GM12878 (cell line): ENCODE data around the gene SASH3. TPM values are rescaled to one million over a fixed set of nuclear protein-coding genes. Genes with fewer than 3 reads are reported as not detected.

ENCODE experiments used
- ATF7 ChIP-seq: fragments of 450-650 bp; IDR thresholded peaks from 2 replicates; pipeline ENCODE4 v1.6.1; 2016; ENCODE audit warnings: low read depth, mild to moderate bottlenecking
- NBN ChIP-seq: fragments of 450-650 bp; IDR thresholded peaks from 2 replicates; pipeline ENCODE4 v1.6.1; 2016
- ZNF592 ChIP-seq: fragments of 450-650 bp; IDR thresholded peaks from 2 replicates; pipeline ENCODE4 v1.6.1; 2017; ENCODE audit warnings: mild to moderate bottlenecking, moderate library complexity
- polyA plus RNA-seq, 11 experiments: library from polyadenylated mRNA; depleted of rRNA in 4 of 11; unstranded in 6 of 11; stranded (reverse) in 5 of 11; fragments of >200 nt; fragmentation: Nextera tagmentation in 4 of 11; fragmentation: Illumina TruSeq in 1 of 11; extraction: Ambion mirVana in 4 of 11; extraction: Trizol in 1 of 11; gene quantifications; 1 replicate in 1 of 11; 2 replicates in 10 of 11; pipeline versions ENCODE4 v1.2.1 to v1.2.3, GENCODE V29; 2011 to 2016; ENCODE audit warnings: inconsistent platforms in 2 of 11, missing spikeins in 2 of 11, low read depth in 1 of 11
- small RNA-seq: library from RNA; depleted of rRNA; stranded (forward); fragments of <200 nt; gene quantifications from one replicate; pipeline ENCODE3, GENCODE V24; 2014
- total RNA-seq, 4 experiments: library from RNA; depleted of rRNA in 3 of 4; stranded (reverse); fragments of >200 nt in 3 of 4; fragmentation: Illumina TruSeq in 1 of 4; extraction: Trizol in 1 of 4; gene quantifications; 2 replicates each; pipeline versions ENCODE4 v1.2.1 to v1.2.3, GENCODE V29; 2013 to 2021

SASH3 gene
- total and polyA plus RNA-seq, 10 of the 15 experiments (the other 5 are each of a cell fraction or from before 2014, with no cell fraction given) = 23.1 to 233 (median 160) TPM

GRCh38 chrX:129843459-129844306 lies 63.9 kb downstream of the SASH3 start, which contains the start of gene ZDHHC9 (continued):
- 0 out of 2 replicates have a peak, but pooled peaks have one; percentile 16 for TF ChIP-seq NBN
- TF ChIP-seq ATF7 = peak; percentile 48
- TF ChIP-seq ZNF592 = no peak

Small RNA genes within 50 kb of the gene (small RNA-seq; reads per million reads assigned to genes)
- not detected for gene RF00017

Other genes with a start within 250 kb of the SASH3 start
- 1.7 and 2.2 TPM in 2 replicates for gene OCRL, start 239.7 kb upstream of the SASH3 start, total RNA-seq (2014; rRNA removed)
- gene OCRL, start 239.7 kb upstream of the SASH3 start, total RNA-seq (2014; rRNA removed; fragmentation: Illumina TruSeq; extraction: Trizol) = 2.9 and 3.0 TPM in 2 replicates
- 3.1 and 3.6 TPM in 2 replicates for gene OCRL, start 239.7 kb upstream of the SASH3 start, total RNA-seq (2021)
- 4.4 and 5.0 TPM in 2 replicates for gene OCRL, start 239.7 kb upstream of the SASH3 start, polyA plus RNA-seq (2011; rRNA removed)
- gene OCRL, start 239.7 kb upstream of the SASH3 start, polyA plus RNA-seq (2014; fragmentation: Illumina TruSeq; extraction: Trizol) = 4.2 and 5.4 TPM in 2 replicates
- under 1 TPM; 0.53 to 0.73 TPM for gene OCRL, start 239.7 kb upstream of the SASH3 start, polyA plus RNA-seq (2014; fragmentation: Nextera tagmentation; extraction: Ambion mirVana)
- 3.0 and 3.1 TPM in 2 replicates for gene OCRL, start 239.7 kb upstream of the SASH3 start, polyA plus RNA-seq (2014; rRNA removed)
- gene OCRL, start 239.7 kb upstream of the SASH3 start, polyA plus RNA-seq (2016; fragmentation: Nextera tagmentation; extraction: Ambion mirVana) = 1 to 10 TPM; 1.2 to 1.3 TPM
- gene APLN, start 125.0 kb upstream of the SASH3 start, total RNA-seq (2014; rRNA removed) = not detected in 2 replicates
- gene APLN, start 125.0 kb upstream of the SASH3 start, total RNA-seq (2014; rRNA removed; fragmentation: Illumina TruSeq; extraction: Trizol) = not detected in 2 replicates
- gene APLN, start 125.0 kb upstream of the SASH3 start, total RNA-seq (2021) = not detected in 2 replicates
- 0.31 and 0.33 TPM in 2 replicates for gene APLN, start 125.0 kb upstream of the SASH3 start, polyA plus RNA-seq (2011; rRNA removed)
- gene APLN, start 125.0 kb upstream of the SASH3 start, polyA plus RNA-seq (2014; fragmentation: Illumina TruSeq; extraction: Trizol) = not detected in 2 replicates
- not detected for gene APLN, start 125.0 kb upstream of the SASH3 start, polyA plus RNA-seq (2014; fragmentation: Nextera tagmentation; extraction: Ambion mirVana)
- gene APLN, start 125.0 kb upstream of the SASH3 start, polyA plus RNA-seq (2014; rRNA removed) = not detected in 2 replicates
- not detected for gene APLN, start 125.0 kb upstream of the SASH3 start, polyA plus RNA-seq (2016; fragmentation: Nextera tagmentation; extraction: Ambion mirVana)
- gene XPNPEP2, start 41.0 kb upstream of the SASH3 start, total RNA-seq (2014; rRNA removed) = 0.17 and 0.27 TPM in 2 replicates
- 0.13 and 0.14 TPM in 2 replicates for gene XPNPEP2, start 41.0 kb upstream of the SASH3 start, total RNA-seq (2014; rRNA removed; fragmentation: Illumina TruSeq; extraction: Trizol)
- gene XPNPEP2, start 41.0 kb upstream of the SASH3 start, total RNA-seq (2021) = 0.21 and 0.27 TPM in 2 replicates
- 0.04 TPM in 2 replicates for gene XPNPEP2, start 41.0 kb upstream of the SASH3 start, polyA plus RNA-seq (2011; rRNA removed)
- 0.21 and 0.32 TPM in 2 replicates for gene XPNPEP2, start 41.0 kb upstream of the SASH3 start, polyA plus RNA-seq (2014; fragmentation: Illumina TruSeq; extraction: Trizol)
- gene XPNPEP2, start 41.0 kb upstream of the SASH3 start, polyA plus RNA-seq (2014; fragmentation: Nextera tagmentation; extraction: Ambion mirVana) = under 1 TPM; 0.08 to 0.26 TPM
- 0.24 and 0.37 TPM in 2 replicates for gene XPNPEP2, start 41.0 kb upstream of the SASH3 start, polyA plus RNA-seq (2014; rRNA removed)
- gene XPNPEP2, start 41.0 kb upstream of the SASH3 start, polyA plus RNA-seq (2016; fragmentation: Nextera tagmentation; extraction: Ambion mirVana) = under 1 TPM; 0.05 to 0.06 TPM
- 4.0 and 4.9 TPM in 2 replicates for gene ZDHHC9, start 63.9 kb downstream of the SASH3 start, total RNA-seq (2014; rRNA removed)
- gene ZDHHC9, start 63.9 kb downstream of the SASH3 start, total RNA-seq (2014; rRNA removed; fragmentation: Illumina TruSeq; extraction: Trizol) = 2.4 and 2.8 TPM in 2 replicates
- 6.6 and 6.9 TPM in 2 replicates for gene ZDHHC9, start 63.9 kb downstream of the SASH3 start, total RNA-seq (2021)
- gene ZDHHC9, start 63.9 kb downstream of the SASH3 start, polyA plus RNA-seq (2011; rRNA removed) = 10.1 and 13.0 TPM in 2 replicates
- gene ZDHHC9, start 63.9 kb downstream of the SASH3 start, polyA plus RNA-seq (2014; fragmentation: Illumina TruSeq; extraction: Trizol) = 8.1 and 8.4 TPM in 2 replicates
- gene ZDHHC9, start 63.9 kb downstream of the SASH3 start, polyA plus RNA-seq (2014; fragmentation: Nextera tagmentation; extraction: Ambion mirVana) = 1 to 10 TPM; 1.8 to 2.5 TPM
- 3.9 and 4.4 TPM in 2 replicates for gene ZDHHC9, start 63.9 kb downstream of the SASH3 start, polyA plus RNA-seq (2014; rRNA removed)
- gene ZDHHC9, start 63.9 kb downstream of the SASH3 start, polyA plus RNA-seq (2016; fragmentation: Nextera tagmentation; extraction: Ambion mirVana) = 1 to 10 TPM; 6.5 to 6.7 TPM
- gene UTP14A, start 126.2 kb downstream of the SASH3 start, total RNA-seq (2014; rRNA removed) = 25.9 and 28.4 TPM in 2 replicates
- 44.7 and 46.7 TPM in 2 replicates for gene UTP14A, start 126.2 kb downstream of the SASH3 start, total RNA-seq (2014; rRNA removed; fragmentation: Illumina TruSeq; extraction: Trizol)
- gene UTP14A, start 126.2 kb downstream of the SASH3 start, total RNA-seq (2021) = 31.5 and 32.5 TPM in 2 replicates
- gene UTP14A, start 126.2 kb downstream of the SASH3 start, polyA plus RNA-seq (2011; rRNA removed) = 23.2 and 29.7 TPM in 2 replicates
- gene UTP14A, start 126.2 kb downstream of the SASH3 start, polyA plus RNA-seq (2014; fragmentation: Illumina TruSeq; extraction: Trizol) = 45.6 and 49.8 TPM in 2 replicates
- gene UTP14A, start 126.2 kb downstream of the SASH3 start, polyA plus RNA-seq (2014; fragmentation: Nextera tagmentation; extraction: Ambion mirVana) = 10 to 100 TPM; 16.9 to 25.4 TPM
- gene UTP14A, start 126.2 kb downstream of the SASH3 start, polyA plus RNA-seq (2014; rRNA removed) = 26.4 and 30.4 TPM in 2 replicates
- 10 to 100 TPM; 32.5 to 32.8 TPM for gene UTP14A, start 126.2 kb downstream of the SASH3 start, polyA plus RNA-seq (2016; fragmentation: Nextera tagmentation; extraction: Ambion mirVana)
- 0.51 and 0.76 TPM in 2 replicates for gene BCORL1, start 202.7 kb downstream of the SASH3 start, total RNA-seq (2014; rRNA removed)
- gene BCORL1, start 202.7 kb downstream of the SASH3 start, total RNA-seq (2014; rRNA removed; fragmentation: Illumina TruSeq; extraction: Trizol) = 0.63 and 0.64 TPM in 2 replicates
- gene BCORL1, start 202.7 kb downstream of the SASH3 start, total RNA-seq (2021) = 6.1 and 7.2 TPM in 2 replicates
- 0.14 and 0.27 TPM in 2 replicates for gene BCORL1, start 202.7 kb downstream of the SASH3 start, polyA plus RNA-seq (2011; rRNA removed)
- 2.3 and 2.9 TPM in 2 replicates for gene BCORL1, start 202.7 kb downstream of the SASH3 start, polyA plus RNA-seq (2014; fragmentation: Illumina TruSeq; extraction: Trizol)
- gene BCORL1, start 202.7 kb downstream of the SASH3 start, polyA plus RNA-seq (2014; fragmentation: Nextera tagmentation; extraction: Ambion mirVana) = under 1 TPM; 0.16 to 0.22 TPM
- gene BCORL1, start 202.7 kb downstream of the SASH3 start, polyA plus RNA-seq (2014; rRNA removed) = 1.3 and 1.6 TPM in 2 replicates
- gene BCORL1, start 202.7 kb downstream of the SASH3 start, polyA plus RNA-seq (2016; fragmentation: Nextera tagmentation; extraction: Ambion mirVana) = 1 to 10 TPM; 1.4 to 1.7 TPM